GM12878 (cell line): Measurements from ENCODE around the gene SELENOO.

Source experiments
- CEBPB ChIP-seq, 2 experiments: fragments of 150-350 bp in 1 of 2; IDR thresholded peaks; 2 replicates each; pipeline ENCODE4 v1.6.1; 2012 to 2014; ENCODE audit warnings: low read depth in 2 of 2, low read length in 2 of 2, borderline replicate concordance in 1 of 2, inconsistent platforms in 1 of 2
- CHD4 ChIP-seq: fragments of 200-600 bp; sonication (generic); IDR thresholded peaks from 2 replicates; pipeline ENCODE4 v1.6.1; 2016; ENCODE audit warnings: mild to moderate bottlenecking
- EP300 ChIP-seq, 2 experiments: fragments of 150-350 bp in 1 of 2; IDR thresholded peaks; 2 replicates each; pipeline ENCODE4 v1.6.1; 2011 to 2012; ENCODE audit warnings: low read depth in 2 of 2, low read length in 2 of 2, borderline replicate concordance in 1 of 2, improper control_type of control experiment in 1 of 2, inconsistent platforms in 1 of 2; ENCODE audit not compliant: control insufficient read depth in 1 of 2
- EZH2 ChIP-seq: IDR thresholded peaks from 2 replicates; pipeline ENCODE4 v1.6.1; 2012; ENCODE audit warnings: low read depth, mild to moderate bottlenecking, control low read depth, inconsistent platforms, low read length, borderline replicate concordance; ENCODE audit not compliant: control insufficient read depth
- POLR2AphosphoS5 ChIP-seq: IDR thresholded peaks from 2 replicates; pipeline ENCODE4 v1.6.1; 2011; ENCODE audit warnings: mild to moderate bottlenecking, low read length, inconsistent platforms
- SMAD1 ChIP-seq: fragments of 450-650 bp; IDR thresholded peaks from 2 replicates; pipeline ENCODE4 v1.6.1; 2018; ENCODE audit warnings: mild to moderate bottlenecking, low read depth; ENCODE audit not compliant: partially characterized antibody
- SUZ12 ChIP-seq: fragments of 200-600 bp; sonication (generic); IDR thresholded peaks from one replicate; pipeline ENCODE4 v1.6.1; 2018; ENCODE audit warnings: antibody characterized with exemption, mild to moderate bottlenecking; ENCODE audit not compliant: unreplicated experiment
- ZNF217 ChIP-seq: fragments of 450-650 bp; IDR thresholded peaks from 2 replicates; pipeline ENCODE4 v1.6.1; 2017; ENCODE audit warnings: antibody characterized with exemption, mild to moderate bottlenecking
- ZNF384 ChIP-seq: IDR thresholded peaks from 2 replicates; pipeline ENCODE4 v1.6.1; 2012; ENCODE audit warnings: low read depth, mild to moderate bottlenecking, low read length, improper control_type of control experiment, borderline replicate concordance
- TF ChIP-seq, protein P1 (sequence below), 3 experiments: IDR thresholded peaks in 2 of 3; conservative IDR thresholded peaks in 1 of 3; 2 replicates each; pipeline ENCODE4 v1.5.1; 2011; ENCODE audit warnings: low read depth in 3 of 3, low read length in 3 of 3, mild to moderate bottlenecking in 3 of 3, control low read depth in 2 of 3, moderate library complexity in 2 of 3, inconsistent platforms in 1 of 3, mixed read lengths in 1 of 3; ENCODE audit not compliant: control insufficient read depth in 2 of 3, insufficient read depth in 1 of 3; ENCODE audit errors: extremely low read depth in 1 of 3
- TF ChIP-seq, protein P2 (sequence below): IDR thresholded peaks from 2 replicates; pipeline ENCODE4 v1.6.1; 2012; ENCODE audit warnings: mild to moderate bottlenecking, low read depth, low read length
- TF ChIP-seq, protein P3 (sequence below): fragments of 450-650 bp; IDR thresholded peaks from 2 replicates; pipeline ENCODE4 v1.6.1; 2017; ENCODE audit warnings: borderline replicate concordance

DNA sequence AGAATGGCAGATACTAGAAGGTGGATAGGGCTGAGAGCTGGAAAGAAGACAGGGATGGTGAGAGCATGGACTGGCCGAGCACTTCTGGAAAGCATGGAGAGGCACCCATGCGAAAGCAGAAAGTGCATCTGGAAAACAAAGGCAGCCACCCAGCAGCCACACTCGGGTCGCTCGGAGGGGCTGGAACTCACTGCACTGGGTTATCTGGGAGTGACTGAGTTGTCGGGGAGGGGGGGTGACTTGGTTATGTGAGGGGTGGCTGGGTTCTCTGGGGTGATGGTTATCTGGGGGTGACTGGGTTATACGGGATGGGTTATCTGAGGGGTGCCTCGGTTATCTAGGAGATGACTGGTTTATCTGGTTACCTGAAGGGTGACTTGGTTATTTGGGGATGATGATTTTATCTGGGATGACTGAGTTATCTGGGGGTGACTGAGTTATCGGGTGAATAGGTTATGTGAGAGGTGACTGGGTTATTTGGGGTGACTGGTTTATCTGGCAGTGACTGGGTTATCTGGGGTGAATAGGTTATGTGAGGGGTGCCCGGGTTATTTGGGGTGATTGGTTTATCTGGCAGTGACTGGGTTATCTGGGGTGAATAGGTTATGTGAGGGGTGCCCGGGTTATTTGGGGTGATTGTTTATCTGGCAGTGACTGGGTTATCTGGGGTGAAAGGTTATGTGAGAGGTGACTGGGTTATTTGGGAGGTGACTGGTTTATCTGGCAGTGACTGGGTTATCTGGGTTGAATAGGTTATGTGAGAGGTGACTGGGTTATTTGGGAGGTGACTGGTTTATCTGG lies 32.9 kb upstream of the SELENOO start:
- TF ChIP-seq SMAD1 (no peak), CHD4 (no peak), POLR2AphosphoS5 (no peak), CEBPB (IDR thresholded peaks at IDR 0.05; ENCODE audit: borderline replicate concordance in 1 of 2, low read depth in 2 of 2, low read length in 2 of 2) (no peak), SUZ12 (no peak), ZNF217 (no peak), EZH2 (no peak), ZNF384 (no peak), EP300 (IDR thresholded peaks at IDR 0.05; ENCODE audit: borderline replicate concordance in 1 of 2, control insufficient read depth in 1 of 2, low read depth in 2 of 2, low read length in 2 of 2) (no peak)
- TF ChIP-seq, protein P1, sequence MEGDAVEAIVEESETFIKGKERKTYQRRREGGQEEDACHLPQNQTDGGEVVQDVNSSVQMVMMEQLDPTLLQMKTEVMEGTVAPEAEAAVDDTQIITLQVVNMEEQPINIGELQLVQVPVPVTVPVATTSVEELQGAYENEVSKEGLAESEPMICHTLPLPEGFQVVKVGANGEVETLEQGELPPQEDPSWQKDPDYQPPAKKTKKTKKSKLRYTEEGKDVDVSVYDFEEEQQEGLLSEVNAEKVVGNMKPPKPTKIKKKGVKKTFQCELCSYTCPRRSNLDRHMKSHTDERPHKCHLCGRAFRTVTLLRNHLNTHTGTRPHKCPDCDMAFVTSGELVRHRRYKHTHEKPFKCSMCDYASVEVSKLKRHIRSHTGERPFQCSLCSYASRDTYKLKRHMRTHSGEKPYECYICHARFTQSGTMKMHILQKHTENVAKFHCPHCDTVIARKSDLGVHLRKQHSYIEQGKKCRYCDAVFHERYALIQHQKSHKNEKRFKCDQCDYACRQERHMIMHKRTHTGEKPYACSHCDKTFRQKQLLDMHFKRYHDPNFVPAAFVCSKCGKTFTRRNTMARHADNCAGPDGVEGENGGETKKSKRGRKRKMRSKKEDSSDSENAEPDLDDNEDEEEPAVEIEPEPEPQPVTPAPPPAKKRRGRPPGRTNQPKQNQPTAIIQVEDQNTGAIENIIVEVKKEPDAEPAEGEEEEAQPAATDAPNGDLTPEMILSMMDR (IDR thresholded peaks at IDR 0.05 in 2 of 3, conservative IDR thresholded peaks at IDR 0.05 in 1 of 3; ENCODE audit: control insufficient read depth in 2 of 3, extremely low read depth in 1 of 3, insufficient read depth in 1 of 3, low read depth in 3 of 3, low read length in 3 of 3) = no peak
- TF ChIP-seq, protein P2, sequence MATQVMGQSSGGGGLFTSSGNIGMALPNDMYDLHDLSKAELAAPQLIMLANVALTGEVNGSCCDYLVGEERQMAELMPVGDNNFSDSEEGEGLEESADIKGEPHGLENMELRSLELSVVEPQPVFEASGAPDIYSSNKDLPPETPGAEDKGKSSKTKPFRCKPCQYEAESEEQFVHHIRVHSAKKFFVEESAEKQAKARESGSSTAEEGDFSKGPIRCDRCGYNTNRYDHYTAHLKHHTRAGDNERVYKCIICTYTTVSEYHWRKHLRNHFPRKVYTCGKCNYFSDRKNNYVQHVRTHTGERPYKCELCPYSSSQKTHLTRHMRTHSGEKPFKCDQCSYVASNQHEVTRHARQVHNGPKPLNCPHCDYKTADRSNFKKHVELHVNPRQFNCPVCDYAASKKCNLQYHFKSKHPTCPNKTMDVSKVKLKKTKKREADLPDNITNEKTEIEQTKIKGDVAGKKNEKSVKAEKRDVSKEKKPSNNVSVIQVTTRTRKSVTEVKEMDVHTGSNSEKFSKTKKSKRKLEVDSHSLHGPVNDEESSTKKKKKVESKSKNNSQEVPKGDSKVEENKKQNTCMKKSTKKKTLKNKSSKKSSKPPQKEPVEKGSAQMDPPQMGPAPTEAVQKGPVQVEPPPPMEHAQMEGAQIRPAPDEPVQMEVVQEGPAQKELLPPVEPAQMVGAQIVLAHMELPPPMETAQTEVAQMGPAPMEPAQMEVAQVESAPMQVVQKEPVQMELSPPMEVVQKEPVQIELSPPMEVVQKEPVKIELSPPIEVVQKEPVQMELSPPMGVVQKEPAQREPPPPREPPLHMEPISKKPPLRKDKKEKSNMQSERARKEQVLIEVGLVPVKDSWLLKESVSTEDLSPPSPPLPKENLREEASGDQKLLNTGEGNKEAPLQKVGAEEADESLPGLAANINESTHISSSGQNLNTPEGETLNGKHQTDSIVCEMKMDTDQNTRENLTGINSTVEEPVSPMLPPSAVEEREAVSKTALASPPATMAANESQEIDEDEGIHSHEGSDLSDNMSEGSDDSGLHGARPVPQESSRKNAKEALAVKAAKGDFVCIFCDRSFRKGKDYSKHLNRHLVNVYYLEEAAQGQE = no peak
- TF ChIP-seq, protein P3, sequence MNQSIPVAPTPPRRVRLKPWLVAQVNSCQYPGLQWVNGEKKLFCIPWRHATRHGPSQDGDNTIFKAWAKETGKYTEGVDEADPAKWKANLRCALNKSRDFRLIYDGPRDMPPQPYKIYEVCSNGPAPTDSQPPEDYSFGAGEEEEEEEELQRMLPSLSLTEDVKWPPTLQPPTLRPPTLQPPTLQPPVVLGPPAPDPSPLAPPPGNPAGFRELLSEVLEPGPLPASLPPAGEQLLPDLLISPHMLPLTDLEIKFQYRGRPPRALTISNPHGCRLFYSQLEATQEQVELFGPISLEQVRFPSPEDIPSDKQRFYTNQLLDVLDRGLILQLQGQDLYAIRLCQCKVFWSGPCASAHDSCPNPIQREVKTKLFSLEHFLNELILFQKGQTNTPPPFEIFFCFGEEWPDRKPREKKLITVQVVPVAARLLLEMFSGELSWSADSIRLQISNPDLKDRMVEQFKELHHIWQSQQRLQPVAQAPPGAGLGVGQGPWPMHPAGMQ = no peak
